H1 (cell line): ENCODE results near the gene NRXN2. TPM values are rescaled to one million over a fixed set of nuclear protein-coding genes. Genes with fewer than 3 reads are reported as not detected.

ENCODE experiments used
- CTCF ChIA-PET: fragments of 300-600 bp; sonication (Branson Sonifier 250); formaldehyde crosslinking; loops from one replicate; lab custom pipeline; 2021; ENCODE audit not compliant: partially characterized antibody; lab: Charles Lee
- POLR2A ChIA-PET: fragments of 300-600 bp; sonication (Branson Sonifier 250); formaldehyde crosslinking; loops from one replicate; lab custom pipeline; 2021; ENCODE audit warnings: inconsistent platforms; ENCODE audit not compliant: partially characterized antibody; lab: Charles Lee
- DNase-seq, 2 experiments: peaks; one replicate each; pipeline versions ENCODE4 v3.0.0 to v3.0.0-alpha.2; 2010 to 2022; ENCODE audit warnings: low spot score in 2 of 2, low read depth in 1 of 2, mixed read lengths in 1 of 2
- FAIRE-seq: peaks from 2 replicates; lab custom pipeline; 2011; peaks lifted over from hg19 to GRCh38; lab: Jason Lieb, UNC
- H2AFZ ChIP-seq: 2 replicates; pipeline ENCODE4 v1.8.1; 2012; ENCODE audit warnings: low read length, inconsistent platforms
- H2AK5ac ChIP-seq: 2 replicates; pipeline ENCODE4 v1.6.1; 2013; ENCODE audit warnings: low read depth, low read length
- H2BK120ac ChIP-seq: replicated peaks from 2 replicates; pipeline ENCODE3; 2013; ENCODE audit warnings: low read depth, low read length, inconsistent platforms
- H2BK12ac ChIP-seq: 2 replicates; pipeline ENCODE4 v1.6.1; 2013; ENCODE audit warnings: low read depth, low read length
- H2BK15ac ChIP-seq: 2 replicates; pipeline ENCODE4 v1.6.1; 2013; ENCODE audit warnings: low read length
- H2BK20ac ChIP-seq: 2 replicates; pipeline ENCODE4 v1.6.1; 2013; ENCODE audit warnings: low read length
- H2BK5ac ChIP-seq: 2 replicates; pipeline ENCODE4 v1.6.1; 2013; ENCODE audit warnings: low read depth, low read length
- H3K14ac ChIP-seq: 2 replicates; pipeline ENCODE4 v1.6.1; 2013; ENCODE audit warnings: inconsistent platforms; ENCODE audit not compliant: insufficient read length
- H3K18ac ChIP-seq: 2 replicates; pipeline ENCODE4 v1.6.1; 2013; ENCODE audit warnings: low read length; ENCODE audit errors: extremely low read depth
- H3K23ac ChIP-seq: 2 replicates; pipeline ENCODE4 v1.6.1; 2013; ENCODE audit warnings: inconsistent platforms; ENCODE audit not compliant: insufficient read length
- H3K23me2 ChIP-seq: 2 replicates; pipeline ENCODE4 v1.6.1; 2013; ENCODE audit warnings: low read depth, low read length
- H3K27ac ChIP-seq: 2 replicates; pipeline ENCODE4 v1.6.1; 2011; ENCODE audit warnings: low read depth, low read length, inconsistent platforms
- H3K27me3 ChIP-seq, 4 experiments: replicated peaks in 1 of 4; 1 replicate in 1 of 4; 2 replicates in 3 of 4; pipeline versions ENCODE4 v1.6.1 to v1.8.1; 2011 to 2013; ENCODE audit warnings: low read length in 3 of 4, mild to moderate bottlenecking in 3 of 4, inconsistent platforms in 2 of 4, mixed read lengths in 2 of 4, moderate library complexity in 1 of 4; ENCODE audit not compliant: control insufficient read depth in 3 of 4, insufficient read depth in 3 of 4; ENCODE audit errors: extremely low read depth in 1 of 4
- H3K36me3 ChIP-seq, 4 experiments: 2 replicates each; pipeline versions ENCODE4 v1.6.1 to v1.8.1; 2011 to 2013; ENCODE audit warnings: mild to moderate bottlenecking in 4 of 4, low read length in 3 of 4, moderate library complexity in 2 of 4, control low read depth in 1 of 4, inconsistent platforms in 1 of 4; ENCODE audit not compliant: insufficient read depth in 4 of 4, control insufficient read depth in 2 of 4
- H3K4ac ChIP-seq: replicated peaks from 2 replicates; pipeline ENCODE3; 2013; ENCODE audit warnings: low read length, low read depth, mixed read lengths, inconsistent platforms; ENCODE audit not compliant: insufficient read length
- H3K4me1 ChIP-seq, 4 experiments: replicated peaks in 1 of 4; 1 replicate in 1 of 4; 2 replicates in 3 of 4; pipeline versions ENCODE4 v1.6.1 to v1.8.1; 2011 to 2013; ENCODE audit warnings: low read length in 3 of 4, inconsistent platforms in 2 of 4, mixed read lengths in 1 of 4; ENCODE audit not compliant: insufficient read depth in 4 of 4, control insufficient read depth in 3 of 4
- H3K4me2 ChIP-seq, 2 experiments: 2 replicates each; pipeline versions ENCODE4 v1.6.1 to v1.8.1; 2011 to 2013; ENCODE audit warnings: low read depth in 2 of 2, low read length in 2 of 2, control low read depth in 1 of 2, inconsistent platforms in 1 of 2, mild to moderate bottlenecking in 1 of 2; ENCODE audit not compliant: insufficient read depth in 1 of 2
- H3K4me3 ChIP-seq, 4 experiments: fragments of 200-600, 300-600 bp in 1 of 4; sonication (generic), shearing (Covaris generic), sonication (Bioruptor Twin) in 1 of 4; 2 replicates each; pipeline versions ENCODE4 v1.5.1 to v1.8.1; 2011 to 2016; ENCODE audit warnings: low read length in 4 of 4, low read depth in 3 of 4, control low read depth in 2 of 4, inconsistent platforms in 2 of 4, mild to moderate bottlenecking in 2 of 4, mixed read lengths in 1 of 4, moderate library complexity in 1 of 4; ENCODE audit not compliant: insufficient read depth in 2 of 4; ENCODE audit errors: extremely low read depth in 1 of 4
- H3K56ac ChIP-seq: replicated peaks from 2 replicates; pipeline ENCODE3; 2013; ENCODE audit warnings: low read depth, mild to moderate bottlenecking, mixed read lengths, low read length, inconsistent platforms; ENCODE audit not compliant: insufficient read length
- H3K79me1 ChIP-seq: 2 replicates; pipeline ENCODE4 v1.6.1; 2013; ENCODE audit warnings: low read depth, low read length, control low read depth
- H3K79me2 ChIP-seq, 2 experiments: 2 replicates each; pipeline versions ENCODE4 v1.6.1 to v1.8.1; 2012 to 2013; ENCODE audit warnings: low read length in 2 of 2, mild to moderate bottlenecking in 2 of 2, inconsistent platforms in 1 of 2; ENCODE audit not compliant: insufficient read depth in 2 of 2, control insufficient read depth in 1 of 2
- H3K9ac ChIP-seq, 4 experiments: replicated peaks in 1 of 4; 1 replicate in 1 of 4; 2 replicates in 3 of 4; pipeline versions ENCODE4 v1.6.1 to v1.8.1; 2011 to 2013; ENCODE audit warnings: low read depth in 3 of 4, low read length in 3 of 4, control low read depth in 2 of 4, mild to moderate bottlenecking in 2 of 4, moderate library complexity in 2 of 4, inconsistent platforms in 1 of 4; ENCODE audit errors: extremely low read depth in 1 of 4
- H3K9me3 ChIP-seq, 2 experiments: 2 replicates each; pipeline versions ENCODE4 v1.6.1 to v1.8.1; 2012 to 2013; ENCODE audit warnings: mild to moderate bottlenecking in 2 of 2, moderate library complexity in 2 of 2, control low read depth in 1 of 2, inconsistent platforms in 1 of 2, low read depth in 1 of 2, low read length in 1 of 2, mixed read lengths in 1 of 2; ENCODE audit not compliant: insufficient read depth in 2 of 2
- H4K20me1 ChIP-seq, 2 experiments: replicated peaks in 1 of 2; 2 replicates each; pipeline versions ENCODE3 to v1.8.1; 2011 to 2013; ENCODE audit warnings: inconsistent platforms in 2 of 2, low read length in 2 of 2, mild to moderate bottlenecking in 1 of 2; ENCODE audit not compliant: insufficient read depth in 2 of 2, control insufficient read depth in 1 of 2
- H4K5ac ChIP-seq: 2 replicates; pipeline ENCODE4 v1.6.1; 2013; ENCODE audit warnings: low read length, low read depth, mixed read lengths, inconsistent platforms; ENCODE audit not compliant: insufficient read length
- H4K8ac ChIP-seq: 2 replicates; pipeline ENCODE4 v1.8.0; 2013; ENCODE audit warnings: mild to moderate bottlenecking, moderate library complexity, low read length, inconsistent platforms; ENCODE audit not compliant: insufficient read depth; ENCODE audit errors: extremely low read depth
- H4K91ac ChIP-seq: replicated peaks from 2 replicates; pipeline ENCODE3; 2013; ENCODE audit warnings: low read length, mixed read lengths, inconsistent platforms; ENCODE audit not compliant: insufficient read length
- HDAC2 ChIP-seq, 2 experiments: fragments of 300-600 bp in 1 of 2; sonication (generic) in 1 of 2; IDR thresholded peaks; 2 replicates each; pipeline ENCODE4 v1.6.1; 2011 to 2012; ENCODE audit warnings: low read depth in 2 of 2, low read length in 2 of 2, mild to moderate bottlenecking in 2 of 2, moderate library complexity in 2 of 2, borderline replicate concordance in 1 of 2, inconsistent platforms in 1 of 2
- JUN ChIP-seq: IDR thresholded peaks from 2 replicates; pipeline ENCODE4 v1.6.1; 2011; ENCODE audit warnings: low read depth, mild to moderate bottlenecking, improper control_type of control experiment, low read length
- JUND ChIP-seq: IDR thresholded peaks from 2 replicates; pipeline ENCODE4 v1.6.1; 2011; ENCODE audit warnings: mild to moderate bottlenecking, improper control_type of control experiment, low read length
- RNF2 ChIP-seq: fragments of 200-900, 300-1000 bp; sonication (generic); IDR thresholded peaks from 2 replicates; pipeline ENCODE4 v1.7.1; 2016; ENCODE audit warnings: borderline replicate concordance, low read depth, mild to moderate bottlenecking, antibody characterized with exemption, low read length; ENCODE audit not compliant: poor library complexity, severe bottlenecking; ENCODE audit errors: missing control alignments
- SIN3A ChIP-seq, 2 experiments: IDR thresholded peaks in 1 of 2; conservative IDR thresholded peaks in 1 of 2; 2 replicates each; pipeline ENCODE4 v1.6.1; 2011 to 2012; ENCODE audit warnings: low read length in 2 of 2, improper control_type of control experiment in 1 of 2, low read depth in 1 of 2, mild to moderate bottlenecking in 1 of 2
- WGBS, 2 experiments: shearing (Covaris generic) in 1 of 2; methylation state at CpG; one replicate each; pipeline versions ENCODE4 v1.1.6 to v1.1.7; 2013 to 2015; ENCODE audit warnings: low lambda C conversion rate in 2 of 2, mixed read lengths in 2 of 2, inconsistent platforms in 1 of 2, low coverage in 1 of 2, missing lambda C conversion rate in 1 of 2; ENCODE audit not compliant: insufficient replicate concordance in 2 of 2, insufficient coverage in 1 of 2, insufficient read length in 1 of 2; ENCODE audit errors: extremely low coverage in 1 of 2, missing lambda C conversion rate in 1 of 2; 5-methylcytosine and 5-hydroxymethylcytosine counted together
- polyA plus RNA-seq, 7 experiments: library from polyadenylated mRNA; depleted of rRNA in 3 of 7; stranded (reverse) in 5 of 7; unstranded in 2 of 7; fragments of >200 nt in 5 of 7; fragments of 200-250 nt in 2 of 7; gene quantifications; 1 replicate in 5 of 7; 2 replicates in 1 of 7; 4 replicates in 1 of 7; pipeline versions ENCODE4 v1.2.1 to v1.2.3, GENCODE V29; 2011 to 2013; ENCODE audit warnings: missing spikeins in 2 of 7, mixed read lengths in 2 of 7
- total RNA-seq: library from RNA; stranded (reverse); fragmentation: NEBNext Ultra II Directional; extraction: Animal tissue kit (Norgen Biotek cat#: 25700); gene quantifications from 2 replicates; pipeline ENCODE4 v1.2.1, GENCODE V29; 2021

Gene NRXN2
- total and polyA plus RNA-seq, 2 of the 8 experiments (the other 6 are each of a cell fraction or from before 2014, with no cell fraction given) = 1.3 to 11.5 TPM

- Histone ChIP-seq H3K79me1 (no peaks in the 10 kb centered on the region), H4K20me1 (peaks cover 0 to 2% of the 10 kb centered on the region in 2 experiments), H4K8ac (no peak overlapping the region), H2BK15ac (no peak overlapping the region), H2BK20ac (no peak overlapping the region), H3K36me3 (no peaks in the 10 kb centered on the region), H3K23me2 (peaks cover 3% of the 10 kb centered on the region; the same call in 1 of the 2 replicates), H2BK120ac (no peak overlapping the region), H3K56ac (no peak overlapping the region), H3K9me3 (peaks cover 0 to 4% of the 10 kb centered on the region in 2 experiments; a peak in 1 of 4 replicates), H2BK12ac (no peak overlapping the region), H3K14ac (no peak overlapping the region), H3K79me2 (no peaks in the 10 kb centered on the region), H3K27ac (no peak overlapping the region), H4K91ac (no peak overlapping the region), H2BK5ac (no peak overlapping the region), H3K4ac (no peak overlapping the region), H3K23ac (no peak overlapping the region), H3K9ac (no peak overlapping the region), H3K4me3 (no peak overlapping the region), H3K4me1 (peaks cover 0 to 10% (median 5%) of the 10 kb centered on the region in 4 experiments; a peak in 6 of 7 replicates), H2AK5ac (no peak overlapping the region), H4K5ac (no peak overlapping the region), H3K27me3 (peaks cover 0 to 16% (median 12%) of the 10 kb centered on the region in 4 experiments; a peak in 5 of 7 replicates), H2AFZ (no peak overlapping the region), H3K4me2 (no peak overlapping the region), H3K18ac (no peak overlapping the region; the same call in 1 of the 2 replicates)
- DNase-seq (no peak), FAIRE-seq (no peak)
- POLR2A ChIA-PET = interaction anchor here (1.2 kb wide), 1 partner anchor 17 kb away, joined by 3 read pairs; no protein-coding TSS in a partner anchor
- TF ChIP-seq JUN (no peak), RNF2 (no peak), SIN3A (conservative IDR thresholded peaks at IDR 0.05 in 1 of 2, IDR thresholded peaks at IDR 0.05 in 1 of 2; ENCODE audit: low read depth in 1 of 2, low read length in 2 of 2) (no peak), HDAC2 (IDR thresholded peaks at IDR 0.05; ENCODE audit: borderline replicate concordance in 1 of 2, low read depth in 2 of 2, low read length in 2 of 2) (no peak), JUND (no peak)
- WGBS, 2 experiments = 90% methylated on average over 4 of the region's 4 CpGs; no CpG with 5 or more reads in 1 of the 2 experiments
- CTCF ChIA-PET = interaction anchor here (0.8 to 12.7 kb wide), 3 partner anchors 25 to 178 kb away, joined by 3 to 188 read pairs (median 3); no protein-coding TSS in a partner anchor
Measured at GRCh38 chr11:64627371-64627770, 95.6 kb downstream of the NRXN2 start.
